HG02981 (cell line): ENCODE data around the gene NEDD4L.
"Not testable (repeated sequence)": the region's sequence is repeated elsewhere in the genome, so short reads cannot be mapped to it uniquely, and the experiment has no call there.

Source experiments
- ATAC-seq: cut with Tn5 transposase; IDR thresholded peaks from one replicate; pipeline ENCODE4 v1.9.1; 2021; ENCODE audit warnings: mild to moderate bottlenecking, moderate library complexity; ENCODE audit not compliant: unreplicated experiment

The NEDD4L gene

DNA sequence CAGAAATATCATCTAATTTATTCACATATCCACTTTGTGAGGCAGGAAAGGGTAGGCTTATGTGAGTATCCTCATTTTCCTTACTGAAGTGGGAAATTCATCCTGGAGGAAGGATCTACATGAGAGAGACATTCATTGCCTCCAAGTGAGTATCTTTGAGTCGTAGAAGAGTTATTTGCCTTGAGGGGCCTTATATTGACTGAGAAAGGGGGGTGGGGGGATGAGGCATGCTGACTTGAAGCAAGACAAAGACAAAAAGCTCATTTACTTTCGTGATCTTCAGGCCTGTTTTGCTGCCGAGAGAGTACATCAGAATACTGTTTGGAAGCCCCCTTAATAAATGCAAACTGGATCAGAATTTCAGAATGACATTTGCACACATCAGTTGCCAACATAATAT, 17.6 kb upstream of the NEDD4L start:
- no peak for ATAC-seq

DNA sequence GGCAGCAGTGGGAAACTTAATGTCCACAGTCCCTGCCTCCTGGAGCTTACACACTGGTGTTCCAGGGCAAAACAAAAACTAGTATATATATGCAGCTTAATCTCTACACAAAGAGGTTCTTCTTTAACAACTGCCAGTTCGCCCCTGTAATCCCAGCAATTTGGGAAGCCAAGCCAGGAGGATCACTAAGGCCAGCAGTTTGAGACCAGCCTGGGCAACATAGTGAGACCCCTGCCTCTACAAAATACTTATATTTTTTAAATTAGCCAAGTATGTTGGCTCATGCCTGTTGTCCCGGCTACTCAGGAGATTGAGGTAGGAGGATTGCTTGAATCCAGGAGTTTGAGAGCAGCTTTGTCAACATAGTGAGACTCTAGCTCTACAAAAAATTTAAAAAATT, 17.2 kb upstream of the NEDD4L start:
- no peak for ATAC-seq

DNA sequence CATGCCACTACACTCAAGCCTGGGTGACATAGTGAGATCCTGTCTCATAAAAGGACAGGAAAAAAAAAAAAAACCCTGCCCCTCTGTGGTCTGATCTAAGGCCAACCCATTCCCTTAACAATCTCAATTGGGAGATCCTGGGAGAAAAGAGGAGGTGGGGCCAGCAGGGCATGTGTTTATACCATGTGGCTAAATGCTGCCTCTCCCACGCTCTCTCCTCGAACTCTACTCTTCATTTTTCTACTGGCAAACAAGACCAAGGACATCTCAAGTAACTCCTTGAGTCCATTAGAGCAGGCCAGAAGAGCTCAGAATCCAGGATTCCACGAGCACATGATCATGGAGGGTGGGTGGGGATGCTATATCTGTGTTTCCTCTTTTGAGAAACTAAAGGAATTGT, 16.7 kb upstream of the NEDD4L start:
- no peak for ATAC-seq

GRCh38 chr18:58028109-58028784, 15.8 kb upstream of the NEDD4L start:
- no peak for ATAC-seq

- ATAC-seq = no peak
Observed at GRCh38 chr18:58032233-58032632, 11.8 kb upstream of the NEDD4L start.

- no peak for ATAC-seq
Observed at GRCh38 chr18:58033216-58033615, 10.8 kb upstream of the NEDD4L start.

GRCh38 chr18:58034370-58034769, 9.7 kb upstream of the NEDD4L start:
- ATAC-seq = no peak

GRCh38 chr18:58037163-58037562, 6.9 kb upstream of the NEDD4L start:
- no peak for ATAC-seq

DNA sequence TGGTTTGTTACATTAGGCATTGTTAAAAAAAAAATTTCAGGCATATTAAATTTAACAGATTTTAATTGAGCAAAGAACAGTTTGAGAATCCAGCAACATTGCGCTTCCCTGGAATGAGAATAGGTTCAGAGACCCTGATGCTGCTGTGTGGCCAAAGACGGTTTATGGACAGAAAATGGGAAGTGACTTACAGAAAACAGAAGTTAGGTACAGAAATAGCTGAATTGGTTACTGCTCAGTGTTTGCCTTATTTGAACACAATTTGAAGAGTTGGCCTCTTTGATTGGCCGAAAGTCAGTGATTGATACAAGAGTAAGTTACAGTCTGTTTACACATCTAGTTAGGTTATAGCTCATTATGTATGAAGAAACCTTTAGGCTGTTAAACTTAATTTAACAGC, 6.0 kb upstream of the NEDD4L start:
- no peak for ATAC-seq

- no peak for ATAC-seq
Observed at GRCh38 chr18:58041633-58042032, 2.4 kb upstream of the NEDD4L start.

DNA sequence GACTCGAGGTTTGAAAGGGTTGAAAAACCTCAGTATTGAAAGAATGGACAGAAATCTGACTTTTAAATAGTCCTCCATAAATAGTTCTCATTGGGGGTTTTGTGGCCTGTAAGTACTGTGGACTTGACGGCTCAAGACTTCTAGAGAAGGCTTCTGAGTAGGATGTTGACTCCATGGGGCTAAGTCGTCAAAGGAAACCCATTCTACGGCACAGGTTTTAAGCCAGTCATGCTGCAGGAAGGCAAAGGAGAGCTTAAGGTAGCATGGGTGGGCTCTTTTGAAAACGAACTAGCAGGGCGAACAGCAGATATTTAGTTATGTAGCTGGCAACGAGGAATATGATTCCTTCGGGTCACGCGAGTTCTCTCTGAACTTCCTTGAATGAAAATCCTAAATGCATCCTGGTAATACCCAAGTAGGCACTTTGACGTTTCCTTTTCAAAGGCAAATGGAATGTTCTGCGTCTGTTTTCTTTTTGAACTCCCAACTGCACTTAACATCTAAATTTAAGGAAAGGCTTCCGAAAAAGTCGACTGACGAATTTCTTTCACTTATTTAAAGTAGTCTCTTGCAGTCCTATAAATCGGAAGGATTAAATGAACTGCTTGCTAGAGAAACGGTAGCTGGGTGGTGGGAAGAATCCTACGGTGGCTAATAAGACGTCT, 1.1 kb upstream of the NEDD4L start:
- no peak for ATAC-seq

- peak; percentile 34 for ATAC-seq
Observed at GRCh38 chr18:58044370-58045241, 580 bp downstream of the NEDD4L start.

GRCh38 chr18:58045242-58046092, 1.4 kb downstream of the NEDD4L start:
- ATAC-seq = no peak

DNA sequence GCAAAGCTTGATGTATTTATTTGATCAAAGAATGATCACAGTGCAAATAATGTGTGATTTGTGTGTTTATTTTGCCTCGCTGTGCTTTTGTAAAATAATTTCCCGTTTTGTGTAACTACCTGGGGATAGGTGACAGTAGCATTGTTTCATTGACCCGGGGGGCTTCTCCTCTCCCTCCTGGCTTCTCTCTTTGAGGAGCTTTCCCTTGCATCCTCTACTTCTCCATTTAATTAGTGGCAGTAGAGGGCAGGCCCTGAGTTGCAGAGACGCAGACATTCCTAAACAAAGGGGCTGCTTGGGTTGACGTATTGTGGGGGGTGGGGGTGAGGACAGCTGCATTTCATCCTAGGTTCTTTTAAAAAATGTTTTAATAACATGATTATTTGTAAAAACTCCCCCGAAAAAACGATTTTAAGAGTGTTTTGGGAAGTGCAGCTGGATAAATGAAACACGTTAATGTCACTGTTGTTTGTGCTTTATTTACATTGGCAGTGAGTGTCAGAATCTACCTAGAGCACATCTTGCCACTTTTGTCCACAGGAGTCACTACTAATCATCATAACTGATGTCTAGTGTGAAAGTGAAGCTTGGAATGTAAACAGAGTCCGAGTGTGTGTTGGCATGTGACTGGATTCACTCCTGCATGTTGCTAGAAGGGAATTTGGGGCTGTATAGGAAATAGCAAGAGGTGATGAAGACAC, 2.2 kb downstream of the NEDD4L start:
- no peak for ATAC-seq

DNA sequence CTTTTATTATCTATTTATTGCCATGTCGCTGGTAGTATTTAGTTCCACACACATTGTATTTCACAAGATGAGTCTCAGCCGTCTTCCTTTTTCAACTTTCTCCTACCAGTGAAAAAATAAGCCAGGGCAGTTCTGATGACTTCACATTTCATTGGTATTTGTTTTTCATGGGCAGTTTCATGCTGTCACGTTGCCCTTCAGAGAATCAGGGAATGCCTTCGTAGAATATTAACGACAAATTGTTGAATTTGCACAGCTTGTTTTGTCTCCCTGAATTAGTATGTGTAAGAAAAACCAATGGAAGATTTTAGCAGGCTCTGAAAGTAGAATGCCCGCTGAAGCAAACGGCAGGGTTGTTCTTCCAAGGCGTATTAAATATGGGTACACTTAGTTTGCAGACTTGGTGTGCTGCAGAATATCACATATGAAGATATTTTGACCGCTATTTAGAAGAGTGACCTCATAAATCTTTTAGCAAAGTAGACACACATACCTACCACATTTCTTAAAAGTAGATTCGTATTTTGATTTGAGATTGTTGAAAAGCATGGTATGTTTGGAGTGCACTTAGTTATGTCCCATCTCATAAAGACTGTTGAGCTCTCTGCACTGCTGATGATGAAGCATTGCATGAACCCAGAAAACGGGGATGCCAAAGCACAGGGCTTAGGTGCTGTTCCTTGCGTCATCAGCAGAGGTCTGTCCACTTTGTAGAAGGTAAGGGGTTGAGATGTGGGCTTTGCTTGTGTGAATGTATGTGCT, 2.9 kb downstream of the NEDD4L start:
- no peak for ATAC-seq

- no peak for ATAC-seq
Observed at GRCh38 chr18:58047556-58047882, 3.5 kb downstream of the NEDD4L start.

DNA sequence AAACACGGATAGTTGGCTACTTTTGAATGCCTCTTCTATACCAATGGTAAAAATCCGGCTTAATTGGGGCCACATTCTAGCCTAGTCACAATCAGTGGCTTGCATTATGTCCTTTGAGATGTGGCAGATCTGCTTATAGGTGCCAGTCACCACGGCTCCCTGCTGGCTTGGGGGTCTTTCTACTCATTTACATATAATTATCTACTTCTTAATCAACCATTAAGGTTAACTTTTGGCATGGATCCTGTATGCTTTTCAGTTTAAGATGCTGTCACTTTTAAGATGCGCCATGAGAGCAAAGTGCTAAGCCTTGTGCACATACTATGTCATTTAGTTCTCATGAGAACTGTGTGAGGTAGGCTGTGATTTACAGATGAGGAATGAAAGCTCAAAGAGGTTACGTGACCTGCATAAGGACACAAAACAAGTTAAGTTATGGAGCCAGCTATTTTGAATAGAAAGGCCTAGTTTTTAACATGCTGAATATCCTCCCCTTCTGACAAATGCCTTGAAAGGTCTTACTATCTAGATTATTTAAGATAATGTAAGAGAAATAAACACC, 4.1 kb downstream of the NEDD4L start:
- ATAC-seq = no peak

GRCh38 chr18:58049000-58049688, 5.1 kb downstream of the NEDD4L start:
- ATAC-seq = no peak

- ATAC-seq = not testable (repeated sequence)
Observed at GRCh38 chr18:58050963-58051362, 6.9 kb downstream of the NEDD4L start.
